Fibroblast of lung (primary cell): Measurements from ENCODE around the gene KIRREL3. TPM values are rescaled to one million over a fixed set of nuclear protein-coding genes. Genes with fewer than 3 reads are reported as not detected.

Experiments used
- DNase-seq, 2 donors: peaks; one replicate each; pipeline versions ENCODE4 v3.0.0 to v3.0.0-alpha.2; 2010; ENCODE audit warnings: low read depth in 2 of 2
- H2AFZ ChIP-seq: 2 replicates; pipeline ENCODE4 v1.5.1; 2012; ENCODE audit warnings: low read length, control low read depth, inconsistent platforms
- H3K27ac ChIP-seq: 2 replicates; pipeline ENCODE4 v1.5.1; 2011; ENCODE audit warnings: low read length, control low read depth; ENCODE audit not compliant: insufficient read depth
- H3K27me3 ChIP-seq: 2 replicates; pipeline ENCODE4 v1.5.1; 2011; ENCODE audit warnings: mild to moderate bottlenecking, low read length; ENCODE audit not compliant: control insufficient read depth, insufficient read depth
- H3K36me3 ChIP-seq: 2 replicates; pipeline ENCODE4 v1.5.1; 2011; ENCODE audit warnings: low read length; ENCODE audit not compliant: control insufficient read depth, insufficient read depth
- H3K4me1 ChIP-seq: 2 replicates; pipeline ENCODE4 v1.5.1; 2011; ENCODE audit warnings: low read length; ENCODE audit not compliant: control insufficient read depth, insufficient read depth; ENCODE audit errors: extremely low read depth
- H3K4me2 ChIP-seq: 2 replicates; pipeline ENCODE4 v1.5.1; 2011; ENCODE audit warnings: low read length, control low read depth; ENCODE audit not compliant: insufficient read depth; ENCODE audit errors: extremely low read depth
- H3K4me3 ChIP-seq, 4 experiments: fragments of 200-600 bp in 1 of 4; sonication (generic) in 1 of 4; replicated peaks in 1 of 4; 2 replicates each; pipeline ENCODE4 v1.5.1; 2011 to 2016; ENCODE audit warnings: low read length in 4 of 4, low read depth in 3 of 4, mild to moderate bottlenecking in 3 of 4, control low read depth in 2 of 4, inconsistent platforms in 1 of 4, mixed read lengths in 1 of 4; ENCODE audit not compliant: insufficient read depth in 1 of 4; ENCODE audit errors: control extremely low read depth in 1 of 4
- H3K79me2 ChIP-seq: 2 replicates; pipeline ENCODE4 v1.5.1; 2012; ENCODE audit warnings: mild to moderate bottlenecking, low read length, inconsistent platforms; ENCODE audit not compliant: control insufficient read depth, insufficient read depth
- H3K9ac ChIP-seq: 2 replicates; pipeline ENCODE4 v1.5.1; 2011; ENCODE audit warnings: mild to moderate bottlenecking, low read length, control low read depth; ENCODE audit not compliant: insufficient read depth
- H3K9me3 ChIP-seq: 2 replicates; pipeline ENCODE4 v1.5.1; 2012; ENCODE audit warnings: low read depth, low read length; ENCODE audit not compliant: control insufficient read depth, insufficient read depth
- H4K20me1 ChIP-seq: 2 replicates; pipeline ENCODE4 v1.5.1; 2011; ENCODE audit warnings: low read length; ENCODE audit not compliant: control insufficient read depth, insufficient read depth; ENCODE audit errors: extremely low read depth
- CTCF ChIP-seq, 2 donors: IDR thresholded peaks in 1 of 2; conservative IDR thresholded peaks in 1 of 2; 1 replicate in 1 of 2; 2 replicates in 1 of 2; pipeline ENCODE4 v1.5.1; 2011 to 2012; ENCODE audit warnings: low read length in 2 of 2, control low read depth in 1 of 2, inconsistent platforms in 1 of 2, low read depth in 1 of 2, mild to moderate bottlenecking in 1 of 2
- EZH2 ChIP-seq: IDR thresholded peaks from 2 replicates; pipeline ENCODE4 v1.5.1; 2012; ENCODE audit warnings: low read length, control low read depth, mild to moderate bottlenecking; ENCODE audit errors: missing control alignments
- polyA plus RNA-seq, 2 donors: library from polyadenylated mRNA; depleted of rRNA in 1 of 2; stranded (reverse) in 1 of 2; unstranded in 1 of 2; fragments of >200 nt; gene quantifications; 2 replicates each; pipeline ENCODE4 v1.2.1, GENCODE V29; 2011 to 2012; ENCODE audit warnings: missing spikeins in 1 of 2
- total RNA-seq: library from RNA; depleted of rRNA; stranded (reverse); fragments of >200 nt; gene quantifications from 2 replicates; pipeline ENCODE4 v1.2.1, GENCODE V29; 2014

KIRREL3 gene
- total and polyA plus RNA-seq, 2 donors (not counting 1 experiment from before 2014, with no cell fraction given), result 2.8 to 6.1 TPM

GRCh38 chr11:126938718-126939117 is 61.9 kb downstream of the KIRREL3 start:
- Histone ChIP-seq H3K4me1 (no peaks in the 10 kb centered on the region), H3K9me3 (no peaks in the 10 kb centered on the region), H4K20me1 (no peaks in the 10 kb centered on the region), H3K4me2 (no peak overlapping the region), H3K36me3 (no peaks in the 10 kb centered on the region), H2AFZ (no peak overlapping the region), H3K79me2 (no peaks in the 10 kb centered on the region), H3K27me3 (no peaks in the 10 kb centered on the region), H3K27ac (no peak overlapping the region), H3K4me3 (no peak overlapping the region), H3K9ac (no peak overlapping the region)
- TF ChIP-seq EZH2 (no peak), CTCF (conservative IDR thresholded peaks at IDR 0.05 in 1 of 2, IDR thresholded peaks at IDR 0.05 in 1 of 2; ENCODE audit: low read depth in 1 of 2, low read length in 2 of 2) (no peak)
- DNase-seq, result no peak

GRCh38 chr11:126930091-126930841 is 70.3 kb downstream of the KIRREL3 start:
- no peak overlapping the region for H2AFZ ChIP-seq
- no peak for TF ChIP-seq CTCF (conservative IDR thresholded peaks at IDR 0.05 in 1 of 2, IDR thresholded peaks at IDR 0.05 in 1 of 2; ENCODE audit: low read depth in 1 of 2, low read length in 2 of 2)
- no peak for TF ChIP-seq EZH2
- no peak overlapping the region for H3K4me2 ChIP-seq
- no peaks in the 10 kb centered on the region for H3K79me2 ChIP-seq
- H3K27me3 ChIP-seq, result no peaks in the 10 kb centered on the region
- H4K20me1 ChIP-seq, result no peaks in the 10 kb centered on the region
- peak in 1 of 2 donors; percentile 41 for DNase-seq
- H3K4me1 ChIP-seq, result peaks cover 5% of the 10 kb centered on the region
- H3K27ac ChIP-seq, result no peak overlapping the region
- H3K9ac ChIP-seq, result no peak overlapping the region
- no peaks in the 10 kb centered on the region for H3K36me3 ChIP-seq
- H3K9me3 ChIP-seq, result no peaks in the 10 kb centered on the region
- no peak overlapping the region for H3K4me3 ChIP-seq

GRCh38 chr11:126929179-126930061 is 71.2 kb downstream of the KIRREL3 start:
- peak; percentile 33 to 94 for DNase-seq
- H2AFZ ChIP-seq, result no peak overlapping the region

More at GRCh38 chr11:126929179-126930061, 71.2 kb downstream of the KIRREL3 start:
- no peak overlapping the region for H3K27ac ChIP-seq
- no peaks in the 10 kb centered on the region for H3K79me2 ChIP-seq
- H3K9ac ChIP-seq, result no peak overlapping the region
- H3K9me3 ChIP-seq, result no peaks in the 10 kb centered on the region
- TF ChIP-seq CTCF (conservative IDR thresholded peaks at IDR 0.05 in 1 of 2, IDR thresholded peaks at IDR 0.05 in 1 of 2; ENCODE audit: low read depth in 1 of 2, low read length in 2 of 2), result no peak
- no peak for TF ChIP-seq EZH2
- H3K27me3 ChIP-seq, result no peaks in the 10 kb centered on the region
- H3K4me2 ChIP-seq, result no peak overlapping the region
- no peaks in the 10 kb centered on the region for H3K36me3 ChIP-seq
- peaks cover 5% of the 10 kb centered on the region for H3K4me1 ChIP-seq
- H4K20me1 ChIP-seq, result no peaks in the 10 kb centered on the region
- H3K4me3 ChIP-seq, result no peak overlapping the region
